ENCODE measurements around the gene SMIM15.

GRCh38 chr5:61119066-61119465 is 43.2 kb downstream of the SMIM15 start:
- TF ChIP-seq SALL2 (tag by site-specific recombination; IDR thresholded peaks at IDR 0.05; ENCODE audit: borderline replicate concordance) (no peak), ZNF692 (tag by site-specific recombination; IDR thresholded peaks at IDR 0.05) (no peak), ZBTB7A (tag by site-specific recombination; IDR thresholded peaks at IDR 0.05; ENCODE audit: low read depth) (no peak), CTCF (tag by site-specific recombination; IDR thresholded peaks at IDR 0.05) (no peak), TCF7L2 (IDR thresholded peaks at IDR 0.05; ENCODE audit: borderline replicate concordance, low read depth, low read length) (no peak), ZNF292 (tag by site-specific recombination; IDR thresholded peaks at IDR 0.05; ENCODE audit: borderline replicate concordance, low read depth) (no peak), ZNF768 (tag by site-specific recombination; IDR thresholded peaks at IDR 0.05) (no peak), ZNF501 (tag by site-specific recombination; IDR thresholded peaks at IDR 0.05) (no peak), YY1 (tag by site-specific recombination; IDR thresholded peaks at IDR 0.05) (no peak), ZNF629 (tag by site-specific recombination; IDR thresholded peaks at IDR 0.05) (no peak), ZNF513 (tag by site-specific recombination; IDR thresholded peaks at IDR 0.05) (no peak)
- TF ChIP-seq, protein P1, sequence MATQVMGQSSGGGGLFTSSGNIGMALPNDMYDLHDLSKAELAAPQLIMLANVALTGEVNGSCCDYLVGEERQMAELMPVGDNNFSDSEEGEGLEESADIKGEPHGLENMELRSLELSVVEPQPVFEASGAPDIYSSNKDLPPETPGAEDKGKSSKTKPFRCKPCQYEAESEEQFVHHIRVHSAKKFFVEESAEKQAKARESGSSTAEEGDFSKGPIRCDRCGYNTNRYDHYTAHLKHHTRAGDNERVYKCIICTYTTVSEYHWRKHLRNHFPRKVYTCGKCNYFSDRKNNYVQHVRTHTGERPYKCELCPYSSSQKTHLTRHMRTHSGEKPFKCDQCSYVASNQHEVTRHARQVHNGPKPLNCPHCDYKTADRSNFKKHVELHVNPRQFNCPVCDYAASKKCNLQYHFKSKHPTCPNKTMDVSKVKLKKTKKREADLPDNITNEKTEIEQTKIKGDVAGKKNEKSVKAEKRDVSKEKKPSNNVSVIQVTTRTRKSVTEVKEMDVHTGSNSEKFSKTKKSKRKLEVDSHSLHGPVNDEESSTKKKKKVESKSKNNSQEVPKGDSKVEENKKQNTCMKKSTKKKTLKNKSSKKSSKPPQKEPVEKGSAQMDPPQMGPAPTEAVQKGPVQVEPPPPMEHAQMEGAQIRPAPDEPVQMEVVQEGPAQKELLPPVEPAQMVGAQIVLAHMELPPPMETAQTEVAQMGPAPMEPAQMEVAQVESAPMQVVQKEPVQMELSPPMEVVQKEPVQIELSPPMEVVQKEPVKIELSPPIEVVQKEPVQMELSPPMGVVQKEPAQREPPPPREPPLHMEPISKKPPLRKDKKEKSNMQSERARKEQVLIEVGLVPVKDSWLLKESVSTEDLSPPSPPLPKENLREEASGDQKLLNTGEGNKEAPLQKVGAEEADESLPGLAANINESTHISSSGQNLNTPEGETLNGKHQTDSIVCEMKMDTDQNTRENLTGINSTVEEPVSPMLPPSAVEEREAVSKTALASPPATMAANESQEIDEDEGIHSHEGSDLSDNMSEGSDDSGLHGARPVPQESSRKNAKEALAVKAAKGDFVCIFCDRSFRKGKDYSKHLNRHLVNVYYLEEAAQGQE (tag by site-specific recombination; IDR thresholded peaks at IDR 0.05) = no peak
- TF ChIP-seq, protein P2, sequence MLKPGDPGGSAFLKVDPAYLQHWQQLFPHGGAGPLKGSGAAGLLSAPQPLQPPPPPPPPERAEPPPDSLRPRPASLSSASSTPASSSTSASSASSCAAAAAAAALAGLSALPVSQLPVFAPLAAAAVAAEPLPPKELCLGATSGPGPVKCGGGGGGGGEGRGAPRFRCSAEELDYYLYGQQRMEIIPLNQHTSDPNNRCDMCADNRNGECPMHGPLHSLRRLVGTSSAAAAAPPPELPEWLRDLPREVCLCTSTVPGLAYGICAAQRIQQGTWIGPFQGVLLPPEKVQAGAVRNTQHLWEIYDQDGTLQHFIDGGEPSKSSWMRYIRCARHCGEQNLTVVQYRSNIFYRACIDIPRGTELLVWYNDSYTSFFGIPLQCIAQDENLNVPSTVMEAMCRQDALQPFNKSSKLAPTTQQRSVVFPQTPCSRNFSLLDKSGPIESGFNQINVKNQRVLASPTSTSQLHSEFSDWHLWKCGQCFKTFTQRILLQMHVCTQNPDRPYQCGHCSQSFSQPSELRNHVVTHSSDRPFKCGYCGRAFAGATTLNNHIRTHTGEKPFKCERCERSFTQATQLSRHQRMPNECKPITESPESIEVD (tag by site-specific recombination; IDR thresholded peaks at IDR 0.05) = no peak
- TF ChIP-seq, protein P3, sequence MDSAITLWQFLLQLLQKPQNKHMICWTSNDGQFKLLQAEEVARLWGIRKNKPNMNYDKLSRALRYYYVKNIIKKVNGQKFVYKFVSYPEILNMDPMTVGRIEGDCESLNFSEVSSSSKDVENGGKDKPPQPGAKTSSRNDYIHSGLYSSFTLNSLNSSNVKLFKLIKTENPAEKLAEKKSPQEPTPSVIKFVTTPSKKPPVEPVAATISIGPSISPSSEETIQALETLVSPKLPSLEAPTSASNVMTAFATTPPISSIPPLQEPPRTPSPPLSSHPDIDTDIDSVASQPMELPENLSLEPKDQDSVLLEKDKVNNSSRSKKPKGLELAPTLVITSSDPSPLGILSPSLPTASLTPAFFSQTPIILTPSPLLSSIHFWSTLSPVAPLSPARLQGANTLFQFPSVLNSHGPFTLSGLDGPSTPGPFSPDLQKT (IDR thresholded peaks at IDR 0.05; ENCODE audit: borderline replicate concordance, low read depth, low read length) = no peak

Measured in HEK293 (cell line).